Peyer's patch (tissue), 4 donors: ENCODE data around the gene TGFBR3L.

Source experiments
- CTCF ChIP-seq, 6 experiments: fragments of 450-650 bp in 4 of 6; fragments of 200-600 bp in 2 of 6; sonication (generic) in 1 of 6; IDR thresholded peaks; one replicate each; pipeline ENCODE4 v1.5.1; 2017 to 2019; ENCODE audit warnings: antibody characterized with exemption in 6 of 6, mild to moderate bottlenecking in 3 of 6, moderate library complexity in 1 of 6
- POLR2A ChIP-seq, 2 donors: fragments of 450-650 bp; IDR thresholded peaks; one replicate each; pipeline ENCODE4 v1.5.1; 2017; ENCODE audit warnings: antibody characterized with exemption in 2 of 2, mild to moderate bottlenecking in 2 of 2, moderate library complexity in 2 of 2

GRCh38 chr19:7907122-7907521, 7.5 kb upstream of the TGFBR3L start:
- TF ChIP-seq CTCF (IDR thresholded peaks at IDR 0.05): no peak
- TF ChIP-seq POLR2A (IDR thresholded peaks at IDR 0.05): no peak
